OCI-M1 (cell line): ENCODE data around the gene CDY1.
"Not testable (repeated sequence)": the region's sequence is repeated elsewhere in the genome, so short reads cannot be mapped to it uniquely, and the experiment has no call there.

ENCODE experiments used
- DNase-seq: peaks from one replicate; lab custom pipeline; 2025; lab: John Stamatoyannopoulos, UW

CDY1 gene

GRCh38 chrY:25621817-25622216 is at the start of gene CDY1:
TSS of gene CDY1 (plus strand) at chrY:25622117. CDS start at chrY:25622443, 326 bp downstream.
- not testable (repeated sequence) for DNase-seq

GRCh38 chrY:25593336-25593735 is 28.6 kb upstream of the CDY1 start:
- not testable (repeated sequence) for DNase-seq

- DNase-seq = not testable (repeated sequence)
Observed at GRCh38 chrY:25620209-25620608, 1.7 kb upstream of the CDY1 start.

DNA sequence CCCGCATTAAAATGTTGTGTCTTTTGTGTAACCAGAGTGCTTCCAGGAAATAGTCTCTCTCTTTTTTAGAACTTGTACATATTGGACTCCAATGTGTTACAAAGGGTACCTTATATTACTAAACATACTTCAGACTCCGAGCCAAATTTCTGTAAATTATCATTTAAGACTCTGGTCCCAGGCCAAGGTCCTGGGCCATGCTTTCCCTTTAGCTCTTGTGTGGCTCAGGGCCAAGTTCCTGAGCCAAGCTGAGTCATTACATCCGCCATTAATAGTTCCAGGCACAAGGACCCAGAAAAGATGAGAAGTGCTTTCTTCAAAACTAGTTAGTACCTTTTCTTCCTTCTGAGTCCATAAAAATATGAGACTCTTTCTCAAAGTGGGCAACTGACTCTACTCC is 4.6 kb downstream of the CDY1 start:
- DNase-seq = not testable (repeated sequence)

GRCh38 chrY:25630383-25631112 is 8.6 kb downstream of the CDY1 start:
- not testable (repeated sequence) for DNase-seq

DNA sequence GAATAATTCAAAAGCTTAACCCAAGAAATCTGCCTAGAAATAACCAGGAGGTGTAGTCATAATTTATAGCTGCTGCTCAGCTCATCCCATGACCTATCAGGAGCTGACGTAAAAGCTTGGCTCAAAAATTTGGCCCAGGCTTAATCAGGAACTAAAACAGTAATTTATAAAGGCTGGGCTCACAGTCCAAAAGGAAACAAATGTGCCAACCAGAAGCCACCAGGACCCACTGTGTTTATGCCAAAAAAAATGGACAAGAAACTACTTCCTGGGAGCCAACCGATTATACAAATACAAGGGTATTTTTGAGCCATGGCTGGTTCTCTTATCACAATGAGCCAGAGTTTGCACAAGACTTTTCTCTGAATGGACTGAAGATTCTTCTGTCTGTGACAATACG is 17.9 kb downstream of the CDY1 start:
- DNase-seq = not testable (repeated sequence)

DNA sequence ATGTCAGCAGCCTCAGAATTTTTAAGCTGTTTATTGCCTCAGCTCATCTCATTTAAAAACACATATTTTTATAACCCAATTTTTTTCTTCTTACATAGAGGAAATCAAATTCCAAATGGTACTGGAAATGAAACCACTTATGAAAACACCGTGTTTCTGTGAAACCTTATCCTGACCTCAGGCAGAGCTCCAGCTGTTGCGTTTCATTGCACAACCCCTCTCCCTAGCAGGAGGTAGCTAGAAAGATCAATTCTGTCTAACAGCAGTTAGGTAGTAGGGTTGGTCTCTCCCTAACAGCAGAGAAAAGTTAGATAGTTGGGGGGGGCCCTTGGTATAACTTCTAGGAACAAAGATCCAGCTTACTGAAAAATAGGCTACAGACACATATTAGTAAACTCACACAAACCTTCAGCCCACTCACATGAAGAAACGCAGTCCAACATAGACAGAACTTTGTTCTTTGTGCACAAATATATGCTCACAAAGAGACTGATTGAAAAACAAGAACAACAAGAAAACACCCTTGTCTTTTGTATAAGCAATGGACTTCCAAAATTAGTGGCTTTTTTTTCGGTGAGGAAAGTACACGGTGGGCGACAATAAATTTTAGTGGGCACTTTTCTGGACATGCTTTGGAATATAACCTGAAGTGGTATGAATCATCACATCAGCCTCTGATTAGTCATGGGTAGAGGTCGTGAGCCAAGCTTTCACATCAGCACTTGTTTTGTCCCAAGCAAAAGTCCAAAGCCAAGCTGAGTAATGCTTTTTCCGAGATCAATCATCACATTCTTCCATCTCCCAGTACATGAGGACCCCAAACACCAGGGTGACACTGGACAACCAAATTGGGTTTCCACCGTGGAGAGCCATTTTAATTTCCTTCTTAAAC is 21.4 kb downstream of the CDY1 start:
- DNase-seq = not testable (repeated sequence)
